Transverse colon (tissue), 4 donors: ENCODE data around the gene HSPH1. TPM values are rescaled to one million over a fixed set of nuclear protein-coding genes. Genes with fewer than 3 reads are reported as not detected.

Experiments
- DNase-seq: peaks from one replicate; pipeline ENCODE4 v3.0.0-alpha.2; 2019
- H3K27ac ChIP-seq, 4 donors: fragments of 200-600 bp; sonication (generic); 2 replicates each; pipeline ENCODE4 v1.5.1; 2016 to 2018; ENCODE audit warnings: inconsistent platforms in 4 of 4
- H3K27me3 ChIP-seq: fragments of 200-600 bp; sonication (generic); 2 replicates; pipeline ENCODE4 v1.5.1; 2017; ENCODE audit warnings: inconsistent platforms
- H3K36me3 ChIP-seq, 4 donors: fragments of 200-600 bp; sonication (generic); 2 replicates each; pipeline ENCODE4 v1.5.1; 2017 to 2019; ENCODE audit warnings: inconsistent platforms in 4 of 4
- H3K4me1 ChIP-seq, 4 donors: fragments of 200-600 bp; sonication (generic); 2 replicates each; pipeline ENCODE4 v1.5.1; 2017 to 2020; ENCODE audit warnings: inconsistent platforms in 4 of 4
- H3K4me3 ChIP-seq, 4 donors: fragments of 200-600 bp; sonication (generic); 1 replicate in 1 of 4; 2 replicates in 3 of 4; pipeline versions ENCODE4 v1.5.1 to v1.6.1; 2017 to 2019; ENCODE audit warnings: inconsistent platforms in 4 of 4
- H3K9me3 ChIP-seq, 2 donors: fragments of 200-600 bp; sonication (generic); 2 replicates each; pipeline ENCODE4 v1.5.1; 2017 to 2019; ENCODE audit warnings: inconsistent platforms in 2 of 2
- EP300 ChIP-seq: sonication (generic); formaldehyde crosslinking; IDR thresholded peaks from one replicate; pipeline ENCODE4 v1.6.1; 2017; ENCODE audit warnings: antibody characterized with exemption, low read depth
- POLR2A ChIP-seq: fragments of 450-650 bp; IDR thresholded peaks from one replicate; pipeline ENCODE4 v1.6.1; 2016; ENCODE audit warnings: antibody characterized with exemption, mild to moderate bottlenecking, moderate library complexity
- POLR2AphosphoS5 ChIP-seq, 3 donors: sonication (generic); formaldehyde crosslinking; IDR thresholded peaks; one replicate each; pipeline ENCODE4 v1.6.1; 2016; ENCODE audit warnings: antibody characterized with exemption in 3 of 3
- WGBS, 2 donors: methylation state at CpG; one replicate each; pipeline ENCODE4 v1.1.5; 2018; ENCODE audit warnings: low coverage in 1 of 2; 5-methylcytosine and 5-hydroxymethylcytosine counted together
- in situ Hi-C, 4 donors: fragments of 200-750 bp; cut with MboI; loops; one replicate each; pipeline versions ENCODE4 v1.15.0 to v1.15.1; 2017; ENCODE audit warnings: low sequenced_read_pairs in 3 of 4, low pct_ligation_motif_present in 1 of 4, low pct_unique_long_range_greater_than_20kb in 1 of 4
- intact Hi-C: fragments of 100-400 bp; cut with DNase I; formaldehyde crosslinking; loops from one replicate; pipeline ENCODE4 v1.15.1; 2023; ENCODE audit warnings: low total_unique reads
- total RNA-seq, 4 donors: library from RNA; depleted of rRNA; stranded (reverse); fragments of >200 nt; gene quantifications; one replicate each; pipeline ENCODE4 v1.1.0, GENCODE V29; 2016
- TF ChIP-seq, protein P1 (sequence below), 5 experiments: fragments of 200-600 bp in 3 of 5; fragments of 450-650 bp in 2 of 5; sonication (generic) in 3 of 5; IDR thresholded peaks; 1 replicate in 2 of 5; 2 replicates in 3 of 5; pipeline ENCODE4 v1.5.1; 2016 to 2017; ENCODE audit warnings: antibody characterized with exemption in 5 of 5, inconsistent platforms in 3 of 5, mild to moderate bottlenecking in 2 of 5, moderate library complexity in 1 of 5

Gene HSPH1
- total RNA-seq, 4 donors from 2014 or later, result 16.1 to 58.3 (median 30.7) TPM

DNA sequence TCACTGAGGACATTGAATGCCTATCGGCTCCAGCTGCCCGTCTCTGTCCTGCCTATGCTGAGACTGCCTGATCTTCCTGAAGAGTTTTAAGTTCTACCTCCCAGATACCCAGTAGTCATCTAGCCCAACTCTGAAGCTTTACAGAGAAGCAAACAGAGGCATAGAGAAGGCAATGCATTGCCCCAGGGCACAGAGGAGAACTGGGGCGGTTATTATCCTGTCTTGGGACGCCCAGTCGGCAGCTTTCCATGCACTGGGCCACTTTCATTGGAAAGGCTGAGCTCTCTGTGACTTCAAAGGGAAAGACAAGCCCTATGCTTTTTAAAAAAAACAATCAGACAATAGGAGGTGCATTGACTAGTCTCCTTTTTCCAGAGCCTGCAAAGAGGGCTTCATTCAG is 71.6 kb downstream of the HSPH1 start:
- H3K27me3 ChIP-seq, result no peaks in the 10 kb centered on the region
- no peak for TF ChIP-seq POLR2AphosphoS5 (IDR thresholded peaks at IDR 0.05)
- TF ChIP-seq, protein P1, sequence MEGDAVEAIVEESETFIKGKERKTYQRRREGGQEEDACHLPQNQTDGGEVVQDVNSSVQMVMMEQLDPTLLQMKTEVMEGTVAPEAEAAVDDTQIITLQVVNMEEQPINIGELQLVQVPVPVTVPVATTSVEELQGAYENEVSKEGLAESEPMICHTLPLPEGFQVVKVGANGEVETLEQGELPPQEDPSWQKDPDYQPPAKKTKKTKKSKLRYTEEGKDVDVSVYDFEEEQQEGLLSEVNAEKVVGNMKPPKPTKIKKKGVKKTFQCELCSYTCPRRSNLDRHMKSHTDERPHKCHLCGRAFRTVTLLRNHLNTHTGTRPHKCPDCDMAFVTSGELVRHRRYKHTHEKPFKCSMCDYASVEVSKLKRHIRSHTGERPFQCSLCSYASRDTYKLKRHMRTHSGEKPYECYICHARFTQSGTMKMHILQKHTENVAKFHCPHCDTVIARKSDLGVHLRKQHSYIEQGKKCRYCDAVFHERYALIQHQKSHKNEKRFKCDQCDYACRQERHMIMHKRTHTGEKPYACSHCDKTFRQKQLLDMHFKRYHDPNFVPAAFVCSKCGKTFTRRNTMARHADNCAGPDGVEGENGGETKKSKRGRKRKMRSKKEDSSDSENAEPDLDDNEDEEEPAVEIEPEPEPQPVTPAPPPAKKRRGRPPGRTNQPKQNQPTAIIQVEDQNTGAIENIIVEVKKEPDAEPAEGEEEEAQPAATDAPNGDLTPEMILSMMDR (IDR thresholded peaks at IDR 0.05), result no peak
- no peak for TF ChIP-seq POLR2A
- no peak for TF ChIP-seq EP300
- in situ Hi-C loops (no loop called here), intact Hi-C loops (no loop called here)
- no peaks in the 10 kb centered on the region for H3K4me1 ChIP-seq
- H3K4me3 ChIP-seq, result no peak overlapping the region
- DNase-seq, result no peak
- WGBS, 2 donors, result 74 to 100% methylated on average over 1 to 5 of the region's 5 CpGs
- H3K9me3 ChIP-seq, result no peaks in the 10 kb centered on the region
- no peak overlapping the region for H3K27ac ChIP-seq
- H3K36me3 ChIP-seq, result no peaks in the 10 kb centered on the region

DNA sequence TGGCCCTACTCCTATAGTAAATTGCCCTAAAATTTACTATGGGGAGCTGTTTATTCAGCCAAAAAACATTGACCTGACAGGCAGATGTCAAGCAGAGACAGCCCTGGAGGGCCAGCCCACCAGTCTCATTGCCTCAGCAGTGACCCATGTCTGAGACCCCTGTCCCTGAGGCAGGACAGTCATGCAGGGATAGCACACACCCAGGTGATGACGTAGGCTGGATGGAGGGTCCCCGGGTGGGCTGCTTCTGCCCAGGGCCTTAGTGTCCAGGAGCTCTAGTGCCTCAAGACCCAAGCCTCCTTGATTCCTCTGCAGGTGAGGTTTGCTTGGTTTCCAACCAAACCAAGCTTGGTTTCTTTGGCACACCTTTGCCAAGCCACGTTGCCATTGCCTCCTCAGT is 72.1 kb downstream of the HSPH1 start:
- H3K27ac ChIP-seq, result no peak overlapping the region
- TF ChIP-seq POLR2A (no peak), POLR2AphosphoS5 (IDR thresholded peaks at IDR 0.05) (no peak), EP300 (no peak)
- TF ChIP-seq, protein P1 (IDR thresholded peaks at IDR 0.05), result no peak
- H3K4me3 ChIP-seq, result no peak overlapping the region
- intact Hi-C loops, result no loop called here
- no peak for DNase-seq
- no peaks in the 10 kb centered on the region for H3K36me3 ChIP-seq
- H3K9me3 ChIP-seq, result no peaks in the 10 kb centered on the region
- H3K4me1 ChIP-seq, result no peaks in the 10 kb centered on the region
- no peaks in the 10 kb centered on the region for H3K27me3 ChIP-seq
- in situ Hi-C loops, result no loop called here
- 80% methylated on average over 3 of the region's 3 CpGs; no CpG with 5 or more reads in 1 of the 2 donors for WGBS, 2 donors

DNA sequence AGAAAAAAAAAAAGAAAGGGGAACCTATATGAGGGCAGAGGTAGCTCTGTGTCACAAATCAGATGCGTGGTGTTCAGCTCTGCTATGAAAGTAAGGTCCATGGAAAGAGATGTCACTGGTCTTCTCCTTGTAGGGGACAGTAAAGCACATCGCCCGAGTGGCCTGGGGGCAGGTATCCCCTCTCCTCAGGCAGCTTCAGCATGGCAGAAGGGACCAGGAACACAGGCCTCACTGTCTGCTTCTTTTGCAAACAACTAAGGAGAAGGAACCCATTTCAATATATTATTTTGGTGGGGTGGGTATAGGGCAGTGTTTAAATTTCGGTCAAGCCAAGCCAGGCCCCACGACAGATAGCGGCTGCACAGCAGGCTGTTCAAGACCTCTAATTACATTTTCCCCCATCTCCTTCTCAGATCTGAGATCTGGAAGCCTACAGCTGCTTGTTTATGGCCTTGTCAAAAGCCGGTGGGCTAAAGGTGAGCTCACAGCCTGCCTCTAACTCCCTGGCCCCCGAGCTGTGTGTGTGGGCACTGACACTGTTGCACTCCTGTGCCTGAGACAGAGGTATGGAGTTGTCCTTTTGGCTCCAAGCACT is 72.8 kb downstream of the HSPH1 start:
- H3K4me1 ChIP-seq, result no peaks in the 10 kb centered on the region
- no peak for TF ChIP-seq POLR2A
- WGBS, 2 donors, result 93% methylated on average over 8 of the region's 8 CpGs; no CpG with 5 or more reads in 1 of the 2 donors
- H3K9me3 ChIP-seq, result no peaks in the 10 kb centered on the region
- H3K27me3 ChIP-seq, result no peaks in the 10 kb centered on the region
- intact Hi-C loops, result no loop called here
- H3K36me3 ChIP-seq, result no peaks in the 10 kb centered on the region
- H3K27ac ChIP-seq, result no peak overlapping the region
- in situ Hi-C loops, result no loop called here
- no peak for DNase-seq
- no peak overlapping the region for H3K4me3 ChIP-seq

Other genes starting within 250 kb of the HSPH1 start
- not detected for gene TEX26, start 229.2 kb downstream of the HSPH1 start, total RNA-seq
- gene B3GLCT, start 38.1 kb upstream of the HSPH1 start, total RNA-seq, result 1 to 10 TPM; 1.6 to 5.7 (median 3.9) TPM